HG03469 (cell line): ENCODE results near the gene PIK3R4.

Experiments
- ATAC-seq: cut with Tn5 transposase; IDR thresholded peaks from one replicate; pipeline ENCODE4 v1.9.1; 2021; ENCODE audit warnings: mild to moderate bottlenecking, moderate library complexity, moderate number of reproducible peaks; ENCODE audit not compliant: unreplicated experiment

Gene PIK3R4

GRCh38 chr3:130746246-130747039 lies at the start of gene PIK3R4:
Gene PIK3R4 (minus strand): TSS chr3:130746829. CDS start chr3:130745218, 1,611 bp downstream.
- peak; percentile 96 for ATAC-seq

- no peak for ATAC-seq
Measured at GRCh38 chr3:130795396-130795795, 48.8 kb upstream of the PIK3R4 start.

- ATAC-seq: no peak
Measured at GRCh38 chr3:130792246-130792645, 45.6 kb upstream of the PIK3R4 start.

GRCh38 chr3:130789782-130790322 lies 43.2 kb upstream of the PIK3R4 start:
- ATAC-seq: no peak

- no peak for ATAC-seq
Measured at GRCh38 chr3:130787422-130788068, 40.9 kb upstream of the PIK3R4 start.

- ATAC-seq: no peak
Measured at GRCh38 chr3:130786306-130786705, 39.7 kb upstream of the PIK3R4 start.

GRCh38 chr3:130783629-130784028 lies 37.0 kb upstream of the PIK3R4 start:
- no peak for ATAC-seq

- no peak for ATAC-seq
Measured at GRCh38 chr3:130779486-130779885, 32.9 kb upstream of the PIK3R4 start.

GRCh38 chr3:130779031-130779430 lies 32.4 kb upstream of the PIK3R4 start:
- peak; percentile 74 for ATAC-seq

- ATAC-seq: no peak
Measured at GRCh38 chr3:130773366-130773765, 26.7 kb upstream of the PIK3R4 start.

- no peak for ATAC-seq
Measured at GRCh38 chr3:130772129-130772528, 25.5 kb upstream of the PIK3R4 start.

GRCh38 chr3:130770644-130771043 lies 24.0 kb upstream of the PIK3R4 start:
- ATAC-seq: no peak

- no peak for ATAC-seq
Measured at GRCh38 chr3:130761730-130762311, 15.2 kb upstream of the PIK3R4 start.

GRCh38 chr3:130760922-130761321 lies 14.3 kb upstream of the PIK3R4 start:
- no peak for ATAC-seq

GRCh38 chr3:130759692-130760338 lies 13.2 kb upstream of the PIK3R4 start:
- no peak for ATAC-seq

GRCh38 chr3:130758624-130759369 lies 12.2 kb upstream of the PIK3R4 start:
- no peak for ATAC-seq

- ATAC-seq: no peak
Measured at GRCh38 chr3:130757611-130758150, 11.1 kb upstream of the PIK3R4 start.

- no peak for ATAC-seq
Measured at GRCh38 chr3:130755666-130756065, 9.0 kb upstream of the PIK3R4 start.

- ATAC-seq: no peak
Measured at GRCh38 chr3:130748981-130749380, 2.4 kb upstream of the PIK3R4 start.

- no peak for ATAC-seq
Measured at GRCh38 chr3:130748467-130748861, 1.8 kb upstream of the PIK3R4 start.
